Measurements from ENCODE around the gene TMEM203.

- no peak for TF ChIP-seq CTCF (IDR thresholded peaks at IDR 0.05; ENCODE audit: low read depth, low read length)
- no peak for TF ChIP-seq POLR2A (IDR thresholded peaks at IDR 0.05; ENCODE audit: extremely low read depth, insufficient read length)
- TF ChIP-seq MAX (IDR thresholded peaks at IDR 0.05; ENCODE audit: low read depth, low read length), result no peak
- TF ChIP-seq MYC (IDR thresholded peaks at IDR 0.05; ENCODE audit: low read depth, low read length), result no peak
These were observed 23.8 kb downstream of the TMEM203 start for GRCh38 chr9:137181680-137182079.
